Prostate gland (tissue), 2 donors: ENCODE data around the gene CTSW.

Experiments
- CTCF ChIP-seq, 4 experiments: fragments of 200-600 bp in 2 of 4; fragments of 450-650 bp in 2 of 4; sonication (generic) in 2 of 4; IDR thresholded peaks; 1 replicate in 3 of 4; 2 replicates in 1 of 4; pipeline ENCODE4 v1.5.1; 2016 to 2019; ENCODE audit warnings: antibody characterized with exemption in 4 of 4, mild to moderate bottlenecking in 2 of 4, moderate library complexity in 2 of 4
- POLR2A ChIP-seq: fragments of 450-650 bp; IDR thresholded peaks from one replicate; pipeline ENCODE4 v1.6.1; 2016; ENCODE audit warnings: antibody characterized with exemption, mild to moderate bottlenecking
- POLR2AphosphoS5 ChIP-seq: sonication (generic); formaldehyde crosslinking; IDR thresholded peaks from one replicate; pipeline ENCODE4 v1.6.1; 2017; ENCODE audit warnings: antibody characterized with exemption

- no peak for TF ChIP-seq CTCF (IDR thresholded peaks at IDR 0.05)
- TF ChIP-seq POLR2A: no peak
- TF ChIP-seq POLR2AphosphoS5: no peak
Measured at GRCh38 chr11:65882120-65883057, 2.8 kb downstream of the CTSW start.
